Erythroblast (primary cell): ENCODE results near the gene STK4.

ENCODE experiments used
- GATA1 ChIP-seq: IDR thresholded peaks from 2 replicates; pipeline ENCODE4 v1.6.1; 2011; ENCODE audit warnings: low read depth, mild to moderate bottlenecking, control low read depth, low read length, moderate library complexity
- POLR2A ChIP-seq: IDR thresholded peaks from 2 replicates; pipeline ENCODE4 v1.6.1; 2011; ENCODE audit warnings: mild to moderate bottlenecking, low read length

GRCh38 chr20:45090481-45090880, 124.2 kb downstream of the STK4 start:
- TF ChIP-seq POLR2A (no peak), GATA1 (no peak)
